ENCODE measurements around the gene ZFR2.

- TF ChIP-seq POLR2AphosphoS5 (IDR thresholded peaks at IDR 0.05; ENCODE audit: low read depth, low read length): no peak
- no peak for TF ChIP-seq CHD2 (IDR thresholded peaks at IDR 0.05; ENCODE audit: low read length)
- TF ChIP-seq E2F6 (IDR thresholded peaks at IDR 0.05): no peak
- TF ChIP-seq ZNF274 (IDR thresholded peaks at IDR 0.05; ENCODE audit: borderline replicate concordance, extremely low read depth, low read length): no peak
- no peak for TF ChIP-seq EGR1 (IDR thresholded peaks at IDR 0.05; ENCODE audit: borderline replicate concordance, low read depth, low read length)
- no peak for TF ChIP-seq KDM1A (IDR thresholded peaks at IDR 0.05; ENCODE audit: borderline replicate concordance, low read length)
Observed at GRCh38 chr19:3834349-3835054, 34.3 kb downstream of the ZFR2 start.

Measured in H1 (cell line).